OCI-LY3 (cell line): ENCODE data around the gene LRP2.

Experiments used
- H2AFZ ChIP-seq: fragments of 200-600, 300-600 bp; shearing (Covaris generic); 2 replicates; pipeline ENCODE4 v1.6.0; 2014; ENCODE audit warnings: antibody characterized with exemption, low read depth, low read length
- H3K27ac ChIP-seq: fragments of 200-600, 300-600 bp; sonication (generic); 2 replicates; pipeline ENCODE4 v1.5.1; 2014; ENCODE audit warnings: mild to moderate bottlenecking, low read length, moderate library complexity, mixed read lengths
- H3K27me3 ChIP-seq: fragments of 200-600, 300-600 bp; sonication (generic); 2 replicates; pipeline ENCODE4 v1.6.1; 2014; ENCODE audit warnings: low read depth, low read length, mixed read lengths
- H3K36me3 ChIP-seq: fragments of 200-600, 300-600 bp; sonication (generic); replicated peaks from 2 replicates; pipeline ENCODE3; 2014; ENCODE audit warnings: low read depth, low read length, mixed read lengths
- H3K4me1 ChIP-seq: fragments of 300-600, 200-600 bp; sonication (generic); 2 replicates; pipeline ENCODE4 v1.6.1; 2014; ENCODE audit warnings: low read length, mixed read lengths
- H3K4me2 ChIP-seq: fragments of 200-600, 300-600 bp; sonication (generic); 2 replicates; pipeline ENCODE4 v1.6.1; 2014; ENCODE audit warnings: low read length, mixed read lengths
- H3K4me3 ChIP-seq: fragments of 300-600, 200-600 bp; sonication (generic); 2 replicates; pipeline ENCODE4 v1.5.1; 2014; ENCODE audit warnings: antibody characterized with exemption, mild to moderate bottlenecking, low read length, moderate library complexity
- H3K79me2 ChIP-seq: fragments of 300-600, 200-600 bp; shearing (Covaris generic); 2 replicates; pipeline ENCODE4 v1.6.1; 2014; ENCODE audit warnings: mild to moderate bottlenecking, low read length, mixed read lengths
- H3K9ac ChIP-seq: fragments of 300-600, 200-600 bp; shearing (Covaris generic); 2 replicates; pipeline ENCODE4 v1.6.0; 2014; ENCODE audit warnings: mild to moderate bottlenecking, low read length, moderate library complexity
- H3K9me3 ChIP-seq: fragments of 200-600, 300-600 bp; shearing (Covaris generic); 2 replicates; pipeline ENCODE4 v1.6.1; 2014; ENCODE audit warnings: low read length, mixed read lengths; ENCODE audit not compliant: insufficient read depth
- H4K20me1 ChIP-seq: fragments of 200-600, 300-600 bp; sonication (generic); 2 replicates; pipeline ENCODE4 v1.6.1; 2016; ENCODE audit warnings: low read length, mixed read lengths; ENCODE audit not compliant: insufficient read depth
- EZH2phosphoT487 ChIP-seq: fragments of 200-600 bp; shearing (Covaris generic); IDR thresholded peaks from 2 replicates; pipeline ENCODE4 v1.6.1; 2018; ENCODE audit warnings: antibody characterized with exemption, mixed run types, low read depth
- TF ChIP-seq, protein P1 (sequence below): fragments of 200-600, 300-600 bp; sonication (generic); IDR thresholded peaks from 2 replicates; pipeline ENCODE4 v1.5.1; 2014; ENCODE audit warnings: antibody characterized with exemption, low read length, low read depth

The LRP2 gene

DNA sequence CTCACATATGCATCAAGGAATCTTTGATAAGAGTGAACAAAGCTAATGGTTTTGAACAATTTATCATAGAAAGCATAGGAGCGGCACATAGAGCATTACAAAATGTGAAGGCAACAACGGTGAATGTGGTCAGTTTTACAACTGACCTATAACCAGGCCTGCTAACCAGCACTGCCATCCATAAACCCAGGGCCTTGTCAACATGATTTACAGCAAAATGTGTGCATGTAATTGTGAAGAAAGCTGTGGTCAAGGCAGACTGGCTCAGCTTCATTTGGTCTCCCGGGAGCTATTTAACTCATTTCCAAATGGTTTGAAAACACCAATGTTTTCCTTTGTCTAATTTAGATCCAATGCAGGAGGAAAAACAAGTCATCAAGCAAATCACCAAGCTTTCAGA lies 173.2 kb downstream of the LRP2 start:
- H3K27ac ChIP-seq: no peak overlapping the region
- TF ChIP-seq, protein P1, sequence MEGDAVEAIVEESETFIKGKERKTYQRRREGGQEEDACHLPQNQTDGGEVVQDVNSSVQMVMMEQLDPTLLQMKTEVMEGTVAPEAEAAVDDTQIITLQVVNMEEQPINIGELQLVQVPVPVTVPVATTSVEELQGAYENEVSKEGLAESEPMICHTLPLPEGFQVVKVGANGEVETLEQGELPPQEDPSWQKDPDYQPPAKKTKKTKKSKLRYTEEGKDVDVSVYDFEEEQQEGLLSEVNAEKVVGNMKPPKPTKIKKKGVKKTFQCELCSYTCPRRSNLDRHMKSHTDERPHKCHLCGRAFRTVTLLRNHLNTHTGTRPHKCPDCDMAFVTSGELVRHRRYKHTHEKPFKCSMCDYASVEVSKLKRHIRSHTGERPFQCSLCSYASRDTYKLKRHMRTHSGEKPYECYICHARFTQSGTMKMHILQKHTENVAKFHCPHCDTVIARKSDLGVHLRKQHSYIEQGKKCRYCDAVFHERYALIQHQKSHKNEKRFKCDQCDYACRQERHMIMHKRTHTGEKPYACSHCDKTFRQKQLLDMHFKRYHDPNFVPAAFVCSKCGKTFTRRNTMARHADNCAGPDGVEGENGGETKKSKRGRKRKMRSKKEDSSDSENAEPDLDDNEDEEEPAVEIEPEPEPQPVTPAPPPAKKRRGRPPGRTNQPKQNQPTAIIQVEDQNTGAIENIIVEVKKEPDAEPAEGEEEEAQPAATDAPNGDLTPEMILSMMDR: no peak
- no peak for TF ChIP-seq EZH2phosphoT487
- no peaks in the 10 kb centered on the region for H3K79me2 ChIP-seq
- no peaks in the 10 kb centered on the region for H3K4me1 ChIP-seq
- no peaks in the 10 kb centered on the region for H3K36me3 ChIP-seq
- H3K4me3 ChIP-seq: no peak overlapping the region
- H3K27me3 ChIP-seq: 0 out of 2 replicates have a peak, but pooled peaks cover 5% of the 10 kb centered on the region
- H3K4me2 ChIP-seq: no peak overlapping the region
- no peaks in the 10 kb centered on the region for H3K9me3 ChIP-seq
- no peak overlapping the region for H2AFZ ChIP-seq
- no peaks in the 10 kb centered on the region for H4K20me1 ChIP-seq
- no peak overlapping the region for H3K9ac ChIP-seq

- no peaks in the 10 kb centered on the region for H3K36me3 ChIP-seq
- no peaks in the 10 kb centered on the region for H3K4me1 ChIP-seq
- H3K4me3 ChIP-seq: no peak overlapping the region
- no peak overlapping the region for H2AFZ ChIP-seq
- H3K27ac ChIP-seq: no peak overlapping the region
- no peak overlapping the region for H3K9ac ChIP-seq
- no peaks in the 10 kb centered on the region for H3K9me3 ChIP-seq
- no peaks in the 10 kb centered on the region for H4K20me1 ChIP-seq
- 0 out of 2 replicates have a peak, but pooled peaks cover 5% of the 10 kb centered on the region for H3K27me3 ChIP-seq
- no peak for TF ChIP-seq EZH2phosphoT487
- TF ChIP-seq, protein P1: no peak
- no peak overlapping the region for H3K4me2 ChIP-seq
- no peaks in the 10 kb centered on the region for H3K79me2 ChIP-seq
These were observed 176.6 kb downstream of the LRP2 start for GRCh38 chr2:169185711-169186110.

GRCh38 chr2:169184074-169184473 lies 178.3 kb downstream of the LRP2 start:
- no peak overlapping the region for H3K4me3 ChIP-seq
- no peak overlapping the region for H3K9ac ChIP-seq
- TF ChIP-seq EZH2phosphoT487: no peak
- TF ChIP-seq, protein P1: no peak
- H3K4me2 ChIP-seq: no peak overlapping the region
- H4K20me1 ChIP-seq: no peaks in the 10 kb centered on the region
- H3K27me3 ChIP-seq: 0 out of 2 replicates have a peak, but pooled peaks cover 5% of the 10 kb centered on the region
- H2AFZ ChIP-seq: no peak overlapping the region
- no peaks in the 10 kb centered on the region for H3K4me1 ChIP-seq
- no peak overlapping the region for H3K27ac ChIP-seq
- H3K9me3 ChIP-seq: no peaks in the 10 kb centered on the region
- H3K79me2 ChIP-seq: no peaks in the 10 kb centered on the region
- no peaks in the 10 kb centered on the region for H3K36me3 ChIP-seq

- Histone ChIP-seq H2AFZ (no peak overlapping the region), H3K4me3 (no peak overlapping the region), H3K36me3 (no peaks in the 10 kb centered on the region), H3K9ac (no peak overlapping the region), H3K79me2 (no peaks in the 10 kb centered on the region), H3K9me3 (no peaks in the 10 kb centered on the region), H3K27ac (no peak overlapping the region), H4K20me1 (no peaks in the 10 kb centered on the region), H3K4me1 (no peaks in the 10 kb centered on the region), H3K27me3 (peaks cover 2% of the 10 kb centered on the region; the same call in 1 of the 2 replicates), H3K4me2 (no peak overlapping the region)
- TF ChIP-seq, protein P1: no peak
- TF ChIP-seq EZH2phosphoT487: no peak
These were observed 179.8 kb downstream of the LRP2 start for GRCh38 chr2:169182573-169182972.
